Stimulated activated naive CD8-positive, alpha-beta T cell treated with anti-CD3 and anti-CD28 coated beads, Interleukin-15, Interleukin-2, amounts not matched to agents 100 ng/mL and 50 ng/mL, for 24 hours (primary cell): Measurements from ENCODE around the gene CCDC15.

Source experiments
- H3K27ac Mint-ChIP-seq: one replicate; pipeline ENCODE4 v1.8.0; 2021; ENCODE audit warnings: mild to moderate bottlenecking, mixed read lengths
- H3K27me3 Mint-ChIP-seq: one replicate; pipeline ENCODE4 v1.8.0; 2021; ENCODE audit warnings: mixed read lengths
- H3K36me3 Mint-ChIP-seq: one replicate; pipeline ENCODE4 v1.8.0; 2021; ENCODE audit warnings: low read depth, mixed read lengths
- H3K4me1 Mint-ChIP-seq: one replicate; pipeline ENCODE4 v1.8.0; 2021; ENCODE audit warnings: low read depth, mixed read lengths
- H3K4me3 Mint-ChIP-seq: one replicate; pipeline ENCODE4 v1.8.0; 2021; ENCODE audit warnings: mild to moderate bottlenecking, mixed read lengths
- H3K9me3 Mint-ChIP-seq: one replicate; pipeline ENCODE4 v1.8.0; 2021; ENCODE audit warnings: mixed read lengths

CCDC15 gene

DNA sequence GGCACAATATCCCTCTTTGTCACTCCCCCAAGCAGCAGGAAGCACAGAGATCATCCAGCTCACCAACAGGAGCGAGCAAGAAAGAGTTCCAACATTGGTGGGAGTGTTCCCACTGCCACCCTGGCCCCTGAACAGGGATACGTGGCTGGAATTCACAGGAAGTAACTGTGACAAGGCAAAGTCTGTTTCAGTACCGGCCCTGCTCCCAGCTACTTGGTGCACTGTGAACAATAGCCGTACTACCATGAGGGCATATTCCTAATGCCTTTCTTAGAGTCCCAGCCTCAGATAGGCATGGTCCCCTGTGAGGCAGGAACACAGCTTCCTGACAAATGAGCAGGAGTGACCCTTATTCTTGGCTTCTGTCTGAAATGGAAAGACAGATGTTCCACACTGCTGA, 107.3 kb downstream of the CCDC15 start:
- H3K4me1 Mint-ChIP-seq: peaks cover 15% of the 10 kb centered on the region
- H3K36me3 Mint-ChIP-seq: no peaks in the 10 kb centered on the region
- H3K9me3 Mint-ChIP-seq: no peaks in the 10 kb centered on the region
- H3K27me3 Mint-ChIP-seq: peaks cover 35% of the 10 kb centered on the region
- no peak overlapping the region for H3K27ac Mint-ChIP-seq
- H3K4me3 Mint-ChIP-seq: no peak overlapping the region

DNA sequence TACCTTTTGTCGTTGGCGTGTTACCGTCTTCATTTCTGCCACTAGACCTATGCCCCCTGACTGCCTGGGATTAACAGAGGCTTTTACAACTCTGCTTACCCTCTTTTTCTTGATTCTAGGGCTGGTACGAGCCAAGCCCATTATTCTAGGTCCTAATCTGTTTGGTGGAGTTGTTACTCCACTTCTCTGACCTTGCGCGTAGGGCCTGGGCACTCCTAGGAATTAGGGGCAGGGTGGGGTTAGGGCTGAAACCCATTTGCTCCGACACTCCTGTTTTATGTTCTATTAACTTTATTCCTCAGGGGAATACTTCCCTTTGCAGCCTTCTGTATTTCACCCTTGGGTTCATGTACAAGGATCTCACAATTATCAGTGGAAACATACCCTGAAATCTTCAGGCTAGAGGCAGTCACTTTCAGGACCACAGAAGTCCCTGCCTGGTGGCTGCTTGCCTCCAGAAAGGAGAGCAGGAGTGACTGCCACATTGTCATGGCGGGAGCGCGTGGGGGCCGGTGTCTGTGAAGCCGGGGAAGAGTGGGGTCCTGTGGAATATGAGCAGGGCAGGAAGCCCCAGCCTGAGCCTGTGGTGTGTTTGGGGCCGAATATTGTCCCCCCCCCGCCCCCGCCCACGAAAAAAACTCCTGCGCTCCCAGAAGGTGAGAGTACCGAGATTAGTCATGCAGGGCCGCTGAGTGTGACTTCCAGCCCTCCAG, 108.4 kb downstream of the CCDC15 start:
- Mint-ChIP-seq H3K27me3 (peaks cover 40% of the 10 kb centered on the region), H3K27ac (no peak overlapping the region), H3K36me3 (no peaks in the 10 kb centered on the region), H3K4me1 (peaks cover 15% of the 10 kb centered on the region), H3K4me3 (peak overlapping the region; percentile 75), H3K9me3 (no peaks in the 10 kb centered on the region)

DNA sequence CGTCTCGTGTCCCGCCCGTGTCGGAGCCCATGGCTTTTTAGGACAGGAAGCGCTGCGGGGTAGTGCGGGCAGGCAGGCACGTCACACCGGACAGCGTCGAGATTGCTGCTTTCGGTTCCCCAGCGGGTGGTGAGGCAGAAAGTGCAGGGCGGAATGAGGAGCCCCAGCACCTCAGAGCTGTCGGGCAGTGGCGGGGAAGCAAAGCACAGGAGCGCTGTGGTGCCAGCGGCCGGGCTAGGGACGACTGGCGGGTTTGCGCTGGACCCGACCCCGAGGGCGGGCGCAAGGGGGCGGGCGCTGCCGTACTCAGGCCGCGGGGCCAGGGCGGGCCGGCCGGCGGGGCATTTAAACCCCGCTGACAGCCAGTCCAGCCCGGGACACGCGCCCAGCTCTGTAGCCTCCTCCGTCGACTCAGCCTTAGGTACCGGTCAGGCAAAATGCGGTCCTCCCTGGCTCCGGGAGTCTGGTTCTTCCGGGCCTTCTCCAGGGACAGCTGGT, 109.0 kb downstream of the CCDC15 start, which contains the start of gene SLC37A2:
Gene SLC37A2, plus strand, starts transcription at position 375 of the 498 bp plus-strand sequence. Its CDS starts 63 bp downstream, at position 438.
- Mint-ChIP-seq H3K36me3 (no peaks in the 10 kb centered on the region), H3K4me1 (peaks cover 15% of the 10 kb centered on the region), H3K4me3 (peak within 1 kb of the TSS; percentile 75), H3K27ac (no peak within 1 kb of the TSS), H3K27me3 (peaks cover 40% of the 10 kb centered on the region), H3K9me3 (no peaks in the 10 kb centered on the region)

DNA sequence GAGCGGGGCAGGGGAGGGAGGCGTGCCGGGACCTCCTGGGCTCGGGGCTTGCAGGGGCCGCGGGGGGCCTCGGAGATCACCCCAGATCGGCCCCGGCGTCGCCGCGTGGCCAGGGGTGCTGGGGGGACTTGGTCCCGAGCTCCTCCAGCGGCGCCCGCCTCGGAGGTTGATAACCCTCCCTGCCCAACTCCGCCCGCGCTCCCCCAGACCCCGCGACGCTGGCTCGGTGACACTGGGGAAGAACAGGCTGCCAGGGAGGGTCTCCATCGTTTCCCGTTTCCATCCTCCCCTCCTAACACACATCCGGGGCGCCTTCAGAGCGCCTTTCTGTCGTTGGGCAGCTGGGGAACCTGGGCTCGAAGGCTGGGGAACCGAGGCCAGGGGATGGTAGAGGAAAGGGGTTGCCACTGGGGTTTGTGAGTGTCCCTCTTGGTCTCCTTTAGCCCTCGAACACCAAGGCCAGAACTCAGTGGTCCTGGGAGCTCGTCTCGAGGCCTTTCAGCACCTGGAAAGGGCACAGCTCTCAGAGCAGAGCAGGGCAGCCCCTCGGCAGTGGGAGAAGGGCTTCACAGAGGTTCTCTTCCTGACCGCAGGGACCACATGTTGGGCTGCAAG, 109.5 kb downstream of the CCDC15 start:
- no peaks in the 10 kb centered on the region for H3K9me3 Mint-ChIP-seq
- peak overlapping the region; percentile 75 for H3K4me3 Mint-ChIP-seq
- peaks cover 40% of the 10 kb centered on the region for H3K27me3 Mint-ChIP-seq
- no peaks in the 10 kb centered on the region for H3K36me3 Mint-ChIP-seq
- peaks cover 15% of the 10 kb centered on the region for H3K4me1 Mint-ChIP-seq
- no peak overlapping the region for H3K27ac Mint-ChIP-seq

DNA sequence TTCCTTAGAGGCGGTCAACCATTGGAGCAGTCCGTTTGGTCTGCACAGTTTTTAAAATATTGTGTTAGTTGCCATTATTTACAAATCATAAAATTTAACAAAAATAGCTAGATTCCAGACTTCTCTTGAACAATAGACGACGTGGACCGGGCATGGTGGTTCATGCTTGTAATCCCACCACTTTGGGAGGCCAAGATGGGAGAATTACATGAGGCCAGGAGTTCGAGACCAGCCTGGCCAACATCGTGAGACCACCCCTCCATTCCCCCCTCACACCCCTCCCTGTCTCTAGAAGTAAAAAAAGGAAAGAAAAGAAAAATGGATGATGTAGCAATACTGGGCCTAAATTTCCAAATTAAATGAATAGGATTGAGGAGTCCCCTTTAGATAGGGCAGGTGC, 110.1 kb downstream of the CCDC15 start:
- Mint-ChIP-seq H3K27ac (no peak overlapping the region), H3K36me3 (no peaks in the 10 kb centered on the region), H3K27me3 (peaks cover 40% of the 10 kb centered on the region), H3K9me3 (no peaks in the 10 kb centered on the region), H3K4me1 (peaks cover 15% of the 10 kb centered on the region), H3K4me3 (peak overlapping the region; percentile 51)

DNA sequence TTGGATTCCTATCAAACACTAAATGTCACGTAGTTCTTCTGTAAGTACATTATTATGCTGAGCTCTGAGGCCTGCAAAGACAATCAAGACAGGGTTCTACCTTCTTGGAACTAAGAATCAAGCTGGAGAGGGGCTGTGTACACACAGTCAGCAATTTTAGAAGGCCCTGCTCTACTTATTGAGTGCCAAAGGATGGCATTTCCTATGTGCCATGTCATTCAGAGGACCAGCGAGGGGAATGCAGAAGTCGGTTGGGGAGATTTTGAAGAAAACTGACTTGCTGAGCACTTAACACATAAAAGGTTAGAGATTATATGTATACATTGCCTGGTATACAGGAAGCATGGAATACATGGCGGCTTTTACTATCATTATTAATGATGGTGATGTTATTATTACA, 114.4 kb downstream of the CCDC15 start:
- Mint-ChIP-seq H3K36me3 (no peaks in the 10 kb centered on the region), H3K27me3 (peaks cover 38% of the 10 kb centered on the region), H3K4me1 (peaks cover 40% of the 10 kb centered on the region), H3K9me3 (no peaks in the 10 kb centered on the region), H3K4me3 (no peak overlapping the region), H3K27ac (no peak overlapping the region)

DNA sequence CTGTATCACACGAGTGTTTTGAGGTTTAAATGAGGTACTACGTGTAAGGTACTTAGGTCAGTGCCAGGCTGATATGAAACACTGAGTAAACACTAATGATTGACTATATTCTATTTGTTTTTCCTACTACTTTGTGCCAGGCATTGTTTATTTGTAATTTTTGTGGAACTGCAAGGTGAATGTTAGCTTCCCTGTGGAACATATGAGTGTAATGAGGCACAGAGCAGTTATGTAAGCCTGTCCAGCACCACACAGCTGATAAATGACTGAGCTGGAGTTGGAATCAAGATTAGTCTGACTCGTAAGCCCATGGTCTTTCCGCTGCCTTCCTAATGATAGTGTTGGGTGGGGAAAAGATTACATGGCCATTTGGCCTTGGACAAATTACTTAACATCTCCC, 115.0 kb downstream of the CCDC15 start:
- Mint-ChIP-seq H3K4me1 (peaks cover 39% of the 10 kb centered on the region), H3K4me3 (no peak overlapping the region), H3K27me3 (peaks cover 36% of the 10 kb centered on the region), H3K36me3 (no peaks in the 10 kb centered on the region), H3K27ac (no peak overlapping the region), H3K9me3 (no peaks in the 10 kb centered on the region)

DNA sequence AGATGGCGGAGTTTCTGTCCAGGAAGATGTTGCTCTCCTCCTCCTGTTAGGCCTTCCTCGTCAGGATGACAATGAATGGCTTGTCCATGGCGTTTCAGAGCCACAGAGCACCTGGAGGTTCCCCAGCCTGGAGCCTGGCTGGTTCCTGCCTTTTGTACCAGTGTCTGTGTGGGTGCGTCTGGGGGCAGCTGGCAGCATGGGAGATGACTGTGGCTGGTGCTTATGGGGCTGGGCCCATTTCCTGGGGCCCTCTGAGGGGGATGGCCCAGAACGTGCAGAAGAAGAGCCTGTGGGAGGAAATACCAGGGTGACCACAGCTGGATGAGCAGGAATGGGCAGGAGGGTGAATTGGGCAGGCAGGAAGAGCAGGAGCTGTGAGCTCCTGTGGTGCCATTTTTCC, 115.8 kb downstream of the CCDC15 start:
- peaks cover 28% of the 10 kb centered on the region for H3K27me3 Mint-ChIP-seq

DNA sequence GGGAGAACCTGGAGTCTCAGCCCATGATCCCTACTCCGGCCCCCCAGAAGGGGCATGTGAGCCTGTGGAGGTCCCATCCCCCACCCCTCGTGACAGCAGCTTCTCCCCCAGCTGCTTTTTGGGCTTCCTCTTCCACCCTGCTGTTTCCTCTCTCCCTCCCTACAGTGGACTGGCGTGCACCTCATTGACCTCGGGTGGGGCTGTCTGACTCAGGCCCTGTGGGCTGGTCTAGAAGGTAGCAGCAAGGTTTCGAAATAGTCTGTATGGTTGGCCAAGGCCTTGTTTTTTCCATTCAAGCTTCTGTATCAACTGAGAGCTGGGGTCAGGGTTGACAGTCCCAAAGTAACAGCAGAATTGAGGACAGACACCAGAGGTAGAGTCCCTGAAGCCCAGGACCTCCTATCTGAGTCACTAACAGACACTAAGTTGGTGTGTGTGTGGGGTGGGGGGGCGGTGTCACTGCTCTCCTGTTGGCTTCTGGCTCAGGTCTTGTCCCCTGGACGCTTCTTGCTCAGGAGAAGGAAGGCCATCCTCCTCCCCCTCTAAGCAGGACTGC, 116.8 kb downstream of the CCDC15 start:
- Mint-ChIP-seq H3K27me3 (peaks cover 18% of the 10 kb centered on the region), H3K4me3 (no peak overlapping the region), H3K4me1 (peaks cover 35% of the 10 kb centered on the region), H3K27ac (no peak overlapping the region), H3K9me3 (no peaks in the 10 kb centered on the region), H3K36me3 (no peaks in the 10 kb centered on the region)

More for the DNA sequence above, 115.8 kb downstream of the CCDC15 start:
- Mint-ChIP-seq H3K36me3 (no peaks in the 10 kb centered on the region), H3K9me3 (no peaks in the 10 kb centered on the region), H3K4me1 (peaks cover 35% of the 10 kb centered on the region), H3K4me3 (no peak overlapping the region), H3K27ac (no peak overlapping the region)

DNA sequence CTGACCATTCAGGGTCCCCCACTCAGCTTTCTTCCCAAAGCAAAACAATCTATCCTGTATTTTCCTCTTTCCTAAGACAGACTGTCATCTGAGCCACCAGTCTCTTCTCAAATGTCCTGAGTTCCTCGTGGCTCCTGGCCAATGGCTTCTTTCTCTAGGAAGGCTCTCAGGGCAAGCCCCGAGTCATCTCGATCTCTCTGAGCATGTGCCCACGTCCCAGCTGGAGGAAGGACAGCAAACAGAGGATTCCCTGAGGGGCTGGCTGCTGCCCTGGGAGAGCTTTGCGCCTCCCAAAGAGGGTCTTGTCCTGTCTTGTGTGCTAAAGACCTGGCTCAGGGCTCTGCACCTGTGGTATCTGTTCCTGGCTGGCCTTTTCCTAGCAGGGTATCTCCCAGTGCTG, 117.4 kb downstream of the CCDC15 start:
- peaks cover 11% of the 10 kb centered on the region for H3K27me3 Mint-ChIP-seq
- H3K9me3 Mint-ChIP-seq: no peaks in the 10 kb centered on the region
- no peak overlapping the region for H3K27ac Mint-ChIP-seq
- peaks cover 35% of the 10 kb centered on the region for H3K4me1 Mint-ChIP-seq
- no peaks in the 10 kb centered on the region for H3K36me3 Mint-ChIP-seq
- H3K4me3 Mint-ChIP-seq: no peak overlapping the region

DNA sequence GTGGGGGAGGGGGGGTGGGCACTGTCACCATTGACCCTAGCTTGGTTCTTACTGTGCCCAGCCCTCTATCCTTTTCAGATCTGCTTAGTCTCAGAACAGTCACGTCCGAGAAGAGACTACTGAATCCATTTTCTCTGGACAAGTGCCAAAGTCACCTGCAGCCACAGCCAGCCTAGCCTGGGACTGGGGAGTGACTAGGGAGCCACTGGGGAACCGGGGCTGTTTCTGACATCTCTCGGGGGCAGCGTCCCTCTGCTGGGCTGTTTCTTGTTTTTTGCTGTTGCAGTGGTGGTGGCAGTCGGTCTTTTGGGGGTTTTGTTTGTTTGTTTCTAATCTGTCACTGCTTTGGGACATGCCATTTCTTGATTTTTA, 117.8 kb downstream of the CCDC15 start:
- no peaks in the 10 kb centered on the region for H3K9me3 Mint-ChIP-seq
- no peaks in the 10 kb centered on the region for H3K36me3 Mint-ChIP-seq
- no peak overlapping the region for H3K27ac Mint-ChIP-seq
- H3K27me3 Mint-ChIP-seq: peaks cover 11% of the 10 kb centered on the region
- H3K4me3 Mint-ChIP-seq: no peak overlapping the region
- peaks cover 35% of the 10 kb centered on the region for H3K4me1 Mint-ChIP-seq

DNA sequence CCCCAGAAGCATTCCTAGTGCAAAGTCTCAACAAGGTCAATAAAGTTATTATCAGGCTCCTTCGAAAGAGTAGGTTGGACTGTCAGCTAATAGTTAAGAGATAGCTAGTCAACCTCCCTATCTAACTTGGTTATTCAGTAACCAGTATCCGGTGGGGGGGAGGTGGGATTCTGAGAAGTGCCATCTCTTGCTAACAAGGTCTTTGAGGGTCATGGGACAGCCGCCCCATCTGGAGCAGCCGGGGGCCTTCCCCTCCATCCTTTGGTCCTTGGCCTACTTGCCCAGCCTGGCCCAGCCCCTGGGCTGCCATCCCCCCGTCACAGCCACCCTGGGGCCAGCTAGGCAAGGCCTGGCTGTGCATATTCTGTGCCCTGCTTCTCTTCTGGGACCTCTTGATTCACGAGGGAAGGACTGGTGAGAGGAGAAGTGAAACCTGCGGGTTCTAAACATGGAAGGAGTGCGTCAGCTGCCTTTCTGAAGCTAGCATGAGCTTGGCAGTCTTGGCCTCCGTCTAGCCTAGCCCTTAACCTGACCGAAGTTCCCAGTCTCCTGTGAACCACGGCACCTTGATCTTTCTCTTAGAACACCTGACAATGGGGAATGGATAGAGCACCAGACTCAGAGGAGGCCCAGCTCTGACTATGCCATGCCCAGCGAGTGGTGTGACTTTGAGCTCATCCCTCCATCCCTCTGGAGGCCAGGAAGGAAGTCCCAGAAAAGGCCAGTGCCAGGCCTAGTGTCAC, 118.4 kb downstream of the CCDC15 start:
- no peak overlapping the region for H3K27ac Mint-ChIP-seq
- H3K36me3 Mint-ChIP-seq: no peaks in the 10 kb centered on the region
- no peak overlapping the region for H3K4me3 Mint-ChIP-seq
- H3K4me1 Mint-ChIP-seq: peaks cover 35% of the 10 kb centered on the region
- peaks cover 8% of the 10 kb centered on the region for H3K27me3 Mint-ChIP-seq
- no peaks in the 10 kb centered on the region for H3K9me3 Mint-ChIP-seq

DNA sequence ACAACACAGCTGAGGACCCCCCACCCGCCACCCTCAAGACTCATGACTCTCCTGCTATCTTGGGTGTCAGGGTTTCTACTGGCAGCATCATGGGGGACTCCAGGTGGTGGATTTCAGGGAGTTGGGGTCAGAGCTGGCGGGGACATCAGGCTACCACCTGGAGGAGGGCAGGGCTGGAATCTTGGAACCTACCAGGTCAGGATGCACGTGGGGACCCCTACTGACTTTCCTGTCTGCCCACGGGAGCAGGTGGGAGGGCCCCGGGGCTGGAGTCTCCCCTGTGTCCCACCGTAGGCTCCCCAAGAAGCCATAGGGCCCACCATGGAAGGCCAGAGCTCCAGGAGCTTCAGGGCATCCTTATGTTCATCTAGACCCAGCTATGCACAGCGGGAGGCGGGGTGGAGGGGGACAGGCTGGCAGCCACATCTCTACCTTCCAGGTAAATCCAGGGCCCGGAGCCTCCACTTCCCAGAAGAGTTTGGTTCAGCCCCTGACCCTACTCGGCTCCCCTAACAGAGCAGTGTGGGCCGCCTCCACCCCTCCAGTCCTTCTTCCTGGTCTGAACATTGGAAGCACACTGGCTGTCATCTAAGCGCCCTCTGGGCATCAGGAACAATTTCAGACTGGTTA, 119.1 kb downstream of the CCDC15 start:
- peaks cover 10% of the 10 kb centered on the region for H3K27me3 Mint-ChIP-seq
- no peaks in the 10 kb centered on the region for H3K36me3 Mint-ChIP-seq

DNA sequence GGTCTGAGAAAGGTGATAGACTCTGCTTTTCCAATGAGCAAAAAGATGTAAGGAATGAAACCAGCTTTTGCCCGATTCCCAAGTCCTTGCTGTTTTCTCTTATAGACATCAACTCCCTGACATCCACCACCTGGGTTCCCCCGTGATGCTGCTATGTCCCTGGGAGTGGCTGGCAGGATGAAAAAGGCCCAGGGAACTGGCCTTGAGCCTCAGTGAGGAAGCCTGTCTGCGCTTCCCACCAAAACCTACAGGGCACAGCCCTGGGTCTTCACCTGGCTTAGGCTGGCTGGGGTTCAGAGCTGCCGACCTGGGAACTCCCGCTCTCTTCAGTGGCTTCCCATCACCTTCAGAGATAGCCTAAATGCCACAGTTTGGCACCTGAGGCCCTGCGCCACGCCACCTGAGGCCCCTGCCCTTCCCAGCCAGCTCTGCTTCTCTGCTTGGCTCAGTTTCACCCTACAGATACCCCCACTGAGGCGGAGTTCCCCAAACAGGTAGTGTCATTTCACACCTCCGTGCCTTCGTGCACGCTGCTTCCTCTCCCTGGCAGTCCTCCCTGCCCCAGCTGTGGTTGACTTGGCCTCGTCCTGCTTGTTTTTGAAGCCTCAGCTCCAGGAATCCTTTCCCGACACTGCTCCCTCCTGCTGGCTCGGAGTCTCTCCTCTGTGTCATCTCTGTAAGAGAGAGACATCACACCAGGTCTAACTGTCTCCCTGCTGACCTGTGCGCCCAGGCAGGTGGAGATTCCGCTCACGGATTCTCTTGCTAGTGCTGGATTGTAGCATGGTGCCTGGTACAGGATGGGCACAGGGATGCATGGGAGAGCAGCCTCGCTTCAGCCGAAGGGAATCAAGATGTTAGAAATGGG, 119.8 kb downstream of the CCDC15 start:
- peaks cover 35% of the 10 kb centered on the region for H3K4me1 Mint-ChIP-seq
- no peaks in the 10 kb centered on the region for H3K36me3 Mint-ChIP-seq
- H3K9me3 Mint-ChIP-seq: no peaks in the 10 kb centered on the region
- H3K27me3 Mint-ChIP-seq: peaks cover 12% of the 10 kb centered on the region
- H3K4me3 Mint-ChIP-seq: no peak overlapping the region
- H3K27ac Mint-ChIP-seq: no peak overlapping the region

More for the DNA sequence above, 119.1 kb downstream of the CCDC15 start:
- no peaks in the 10 kb centered on the region for H3K9me3 Mint-ChIP-seq
- peaks cover 35% of the 10 kb centered on the region for H3K4me1 Mint-ChIP-seq
- H3K4me3 Mint-ChIP-seq: no peak overlapping the region
- H3K27ac Mint-ChIP-seq: no peak overlapping the region
